Islet of Langerhans (tissue), 1 donor: ENCODE results near the gene MAGI1.
A peak's percentile ranks its signal among the peaks of the same experiment; 100 is the strongest.
"Not testable (repeated sequence)": the region's sequence is repeated elsewhere in the genome, so short reads cannot be mapped to it uniquely, and the experiment has no call there.

ENCODE experiments used
- FAIRE-seq: peaks from one replicate; lab custom pipeline; 2011; peaks lifted over from hg19 to GRCh38; lab: Jason Lieb, UNC

The MAGI1 gene

GRCh38 chr3:66038726-66039589, at the start of gene MAGI1:
TSS of gene MAGI1 (minus strand) at chr3:66038918. CDS start at chr3:66038308, 610 bp downstream.
- no peak for FAIRE-seq

GRCh38 chr3:66083784-66084213, 45.1 kb upstream of the MAGI1 start:
- no peak for FAIRE-seq

- no peak for FAIRE-seq
Observed at GRCh38 chr3:66083096-66083678, 44.5 kb upstream of the MAGI1 start.

GRCh38 chr3:66082679-66083078, 44.0 kb upstream of the MAGI1 start:
- FAIRE-seq: no peak

- no peak for FAIRE-seq
Observed at GRCh38 chr3:66080167-66080566, 41.4 kb upstream of the MAGI1 start.

- FAIRE-seq: no peak
Observed at GRCh38 chr3:66077973-66078372, 39.3 kb upstream of the MAGI1 start.

- FAIRE-seq: no peak
Observed at GRCh38 chr3:66076861-66077470, 38.2 kb upstream of the MAGI1 start.

- no peak for FAIRE-seq
Observed at GRCh38 chr3:66075281-66075680, 36.6 kb upstream of the MAGI1 start.

GRCh38 chr3:66073464-66074141, 34.9 kb upstream of the MAGI1 start:
- peak; percentile 51 for FAIRE-seq

GRCh38 chr3:66068255-66068654, 29.5 kb upstream of the MAGI1 start:
- FAIRE-seq: no peak

GRCh38 chr3:66066963-66067617, 28.4 kb upstream of the MAGI1 start:
- no peak for FAIRE-seq

- FAIRE-seq: no peak
Observed at GRCh38 chr3:66055289-66055688, 16.6 kb upstream of the MAGI1 start.

- no peak for FAIRE-seq
Observed at GRCh38 chr3:66053550-66054094, 14.9 kb upstream of the MAGI1 start.

GRCh38 chr3:66052721-66053549, 14.2 kb upstream of the MAGI1 start:
- FAIRE-seq: no peak

- FAIRE-seq: no peak
Observed at GRCh38 chr3:66050821-66051220, 12.1 kb upstream of the MAGI1 start.

- FAIRE-seq: no peak
Observed at GRCh38 chr3:66048051-66048395, 9.3 kb upstream of the MAGI1 start.

- FAIRE-seq: no peak
Observed at GRCh38 chr3:66047311-66048050, 8.8 kb upstream of the MAGI1 start.

- FAIRE-seq: not testable (repeated sequence)
Observed at GRCh38 chr3:66046321-66046720, 7.6 kb upstream of the MAGI1 start.

GRCh38 chr3:66041828-66042227, 3.1 kb upstream of the MAGI1 start:
- FAIRE-seq: no peak

- no peak for FAIRE-seq
Observed at GRCh38 chr3:66041116-66041515, 2.4 kb upstream of the MAGI1 start.

- no peak for FAIRE-seq
Observed at GRCh38 chr3:66039590-66039887, 821 bp upstream of the MAGI1 start.
